ENCODE measurements around the gene SMIM33. TPM values are rescaled to one million over a fixed set of nuclear protein-coding genes. Genes with fewer than 3 reads are reported as not detected.
A peak's percentile ranks its signal among the peaks of the same experiment; 100 is the strongest.
"Not testable (repeated sequence)": the region's sequence is repeated elsewhere in the genome, so short reads cannot be mapped to it uniquely, and the experiment has no call there.

Gene SMIM33
- polyA plus RNA-seq (2012; ENCODE audit: low read depth, missing spikeins): not detected

- DNase-seq (ENCODE audit: insufficient read length, low spot score) (no peak), FAIRE-seq (peak; percentile 9)
Measured at GRCh38 chr5:139470821-139471300, at the start of gene SMIM33. Gene SMIM33 (plus strand): TSS chr5:139471004. CDS start chr5:139471122, 118 bp downstream.

DNA sequence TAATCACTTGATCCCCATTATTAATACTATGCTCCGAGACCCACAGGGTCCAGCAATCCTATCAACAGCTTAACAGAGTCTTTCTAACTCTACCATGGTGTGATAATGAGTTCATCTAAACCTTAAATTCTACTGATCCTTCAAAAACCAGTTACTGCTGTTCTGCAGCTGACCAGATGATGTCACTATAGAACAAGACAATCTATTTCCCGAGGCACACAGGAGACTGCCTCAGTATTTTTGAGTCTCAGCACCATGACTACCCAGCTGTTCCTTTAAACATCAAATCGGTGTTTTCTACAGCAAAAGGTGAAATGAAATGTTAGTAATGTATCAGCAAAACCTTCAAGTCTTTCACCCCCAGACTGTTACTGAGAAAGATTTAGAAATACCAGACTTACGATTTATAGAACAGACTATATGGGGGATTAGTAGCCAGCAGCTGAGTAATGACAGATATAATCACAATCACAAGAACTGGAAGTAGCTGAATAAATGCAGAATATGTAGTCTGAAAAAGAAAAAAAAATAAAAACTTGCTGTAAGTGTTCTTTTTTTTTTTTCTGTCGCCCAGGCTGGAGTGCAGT is 48.4 kb upstream of the SMIM33 start:
- TF ChIP-seq TAF1 (IDR thresholded peaks at IDR 0.05; ENCODE audit: low read depth, low read length) (no peak), POLR2AphosphoS5 (IDR thresholded peaks at IDR 0.05; ENCODE audit: low read depth, low read length) (no peak)
- FAIRE-seq (peak; percentile 88), DNase-seq (ENCODE audit: insufficient read length, low spot score) (peak; percentile 64)

More at GRCh38 chr5:139470821-139471300, at the start of gene SMIM33:
- TF ChIP-seq POLR2A (IDR thresholded peaks at IDR 0.05; ENCODE audit: low read depth, low read length) (no peak), TAF1 (IDR thresholded peaks at IDR 0.05; ENCODE audit: low read depth, low read length) (no peak), SPI1 (IDR thresholded peaks at IDR 0.05; ENCODE audit: low read depth, low read length) (no peak), POLR2AphosphoS5 (IDR thresholded peaks at IDR 0.05; ENCODE audit: low read depth, low read length) (no peak), POU2F2 (IDR thresholded peaks at IDR 0.05; ENCODE audit: low read depth, low read length) (no peak), PAX5 (IDR thresholded peaks at IDR 0.05; ENCODE audit: insufficient read depth, low read length, severe bottlenecking) (no peak)

GRCh38 chr5:139425497-139425896 is 45.3 kb upstream of the SMIM33 start:
- FAIRE-seq (no peak), DNase-seq (ENCODE audit: insufficient read length, low spot score) (no peak)
- TF ChIP-seq POU2F2 (IDR thresholded peaks at IDR 0.05; ENCODE audit: low read depth, low read length) (no peak), SPI1 (IDR thresholded peaks at IDR 0.05; ENCODE audit: low read depth, low read length) (no peak), TAF1 (IDR thresholded peaks at IDR 0.05; ENCODE audit: low read depth, low read length) (no peak), POLR2A (IDR thresholded peaks at IDR 0.05; ENCODE audit: low read depth, low read length) (no peak), PAX5 (IDR thresholded peaks at IDR 0.05; ENCODE audit: insufficient read depth, low read length, severe bottlenecking) (no peak), POLR2AphosphoS5 (IDR thresholded peaks at IDR 0.05; ENCODE audit: low read depth, low read length) (no peak)

GRCh38 chr5:139426203-139426885 is 44.5 kb upstream of the SMIM33 start:
- DNase-seq (ENCODE audit: insufficient read length, low spot score) (no peak), FAIRE-seq (no peak)

DNA sequence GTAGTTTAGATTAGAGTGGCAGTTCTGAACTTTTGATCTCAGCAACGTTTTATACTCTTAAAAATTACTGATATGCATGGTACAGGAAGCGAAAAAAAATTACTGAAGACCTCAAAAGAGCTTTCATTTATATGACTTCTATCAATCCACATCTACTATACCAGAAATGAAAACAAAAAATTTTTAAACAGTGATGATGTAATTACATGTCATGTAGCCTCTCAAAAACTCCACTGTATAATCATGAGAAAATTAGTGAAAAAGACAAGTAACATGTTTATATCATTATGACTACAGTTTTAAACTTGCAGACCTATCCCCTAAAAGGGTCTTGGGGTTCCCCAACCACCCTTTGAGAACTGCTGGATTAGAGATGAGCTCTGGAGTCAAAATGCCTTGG is 40.8 kb upstream of the SMIM33 start:
- no peak for FAIRE-seq
- no peak for DNase-seq (ENCODE audit: insufficient read length, low spot score)
- no peak for TF ChIP-seq POLR2A (IDR thresholded peaks at IDR 0.05; ENCODE audit: low read depth, low read length)
- no peak for TF ChIP-seq SPI1 (IDR thresholded peaks at IDR 0.05; ENCODE audit: low read depth, low read length)
- no peak for TF ChIP-seq POLR2AphosphoS5 (IDR thresholded peaks at IDR 0.05; ENCODE audit: low read depth, low read length)
- no peak for TF ChIP-seq PAX5 (IDR thresholded peaks at IDR 0.05; ENCODE audit: insufficient read depth, low read length, severe bottlenecking)
- no peak for TF ChIP-seq TAF1 (IDR thresholded peaks at IDR 0.05; ENCODE audit: low read depth, low read length)
- TF ChIP-seq POU2F2 (IDR thresholded peaks at IDR 0.05; ENCODE audit: low read depth, low read length): no peak

More at GRCh38 chr5:139426203-139426885, 44.5 kb upstream of the SMIM33 start:
- TF ChIP-seq POLR2AphosphoS5 (IDR thresholded peaks at IDR 0.05; ENCODE audit: low read depth, low read length) (no peak), PAX5 (IDR thresholded peaks at IDR 0.05; ENCODE audit: insufficient read depth, low read length, severe bottlenecking) (no peak), SPI1 (IDR thresholded peaks at IDR 0.05; ENCODE audit: low read depth, low read length) (no peak), POLR2A (IDR thresholded peaks at IDR 0.05; ENCODE audit: low read depth, low read length) (no peak), POU2F2 (IDR thresholded peaks at IDR 0.05; ENCODE audit: low read depth, low read length) (no peak), TAF1 (IDR thresholded peaks at IDR 0.05; ENCODE audit: low read depth, low read length) (no peak)

DNA sequence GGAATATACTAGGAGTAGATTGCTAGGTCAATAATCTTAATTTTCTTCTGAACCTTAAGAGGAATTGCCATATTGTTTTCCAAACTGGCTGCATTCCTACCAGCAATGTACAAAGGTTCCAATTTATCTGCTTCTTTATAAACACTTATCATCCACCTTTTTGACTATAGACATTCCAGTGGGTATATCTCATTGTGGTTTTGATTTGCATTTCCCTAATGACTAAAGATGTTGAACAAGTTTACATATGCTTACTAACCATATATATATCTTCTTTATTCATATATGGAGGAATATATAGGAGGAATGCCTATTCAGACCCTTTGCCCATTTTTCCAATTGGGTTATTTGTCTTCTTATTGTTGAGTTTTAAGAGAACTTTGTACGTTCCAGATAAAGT is 39.1 kb upstream of the SMIM33 start:
- TF ChIP-seq POLR2AphosphoS5 (IDR thresholded peaks at IDR 0.05; ENCODE audit: low read depth, low read length): no peak
- no peak for TF ChIP-seq POLR2A (IDR thresholded peaks at IDR 0.05; ENCODE audit: low read depth, low read length)
- no peak for TF ChIP-seq TAF1 (IDR thresholded peaks at IDR 0.05; ENCODE audit: low read depth, low read length)
- TF ChIP-seq SPI1 (IDR thresholded peaks at IDR 0.05; ENCODE audit: low read depth, low read length): no peak
- no peak for TF ChIP-seq PAX5 (IDR thresholded peaks at IDR 0.05; ENCODE audit: insufficient read depth, low read length, severe bottlenecking)
- no peak for TF ChIP-seq POU2F2 (IDR thresholded peaks at IDR 0.05; ENCODE audit: low read depth, low read length)
- FAIRE-seq: no peak
- no peak for DNase-seq (ENCODE audit: insufficient read length, low spot score)

GRCh38 chr5:139435676-139436075 is 35.1 kb upstream of the SMIM33 start:
- TF ChIP-seq SPI1 (IDR thresholded peaks at IDR 0.05; ENCODE audit: low read depth, low read length) (no peak), POLR2AphosphoS5 (IDR thresholded peaks at IDR 0.05; ENCODE audit: low read depth, low read length) (no peak), PAX5 (IDR thresholded peaks at IDR 0.05; ENCODE audit: insufficient read depth, low read length, severe bottlenecking) (no peak), TAF1 (IDR thresholded peaks at IDR 0.05; ENCODE audit: low read depth, low read length) (no peak), POU2F2 (IDR thresholded peaks at IDR 0.05; ENCODE audit: low read depth, low read length) (no peak), POLR2A (IDR thresholded peaks at IDR 0.05; ENCODE audit: low read depth, low read length) (no peak)
- DNase-seq (ENCODE audit: insufficient read length, low spot score) (no peak), FAIRE-seq (no peak)

DNA sequence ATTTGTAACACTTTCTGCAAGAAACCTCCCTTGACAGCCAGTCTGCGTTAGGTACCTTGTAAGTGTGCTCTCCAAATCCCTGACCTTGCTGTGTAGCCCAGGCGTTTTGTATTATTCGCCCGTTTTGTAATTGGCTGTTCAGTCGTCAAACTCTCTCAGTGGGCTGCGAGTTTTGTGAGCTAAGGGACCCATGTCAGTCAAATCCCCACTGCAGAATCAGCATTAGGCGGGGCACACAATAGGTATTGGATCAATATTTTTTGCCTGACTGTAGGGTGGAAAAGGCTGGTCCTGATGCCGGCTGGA is 32.1 kb upstream of the SMIM33 start:
- no peak for FAIRE-seq
- no peak for DNase-seq (ENCODE audit: insufficient read length, low spot score)
- TF ChIP-seq PAX5 (IDR thresholded peaks at IDR 0.05; ENCODE audit: insufficient read depth, low read length, severe bottlenecking) (no peak), TAF1 (IDR thresholded peaks at IDR 0.05; ENCODE audit: low read depth, low read length) (no peak), POLR2A (IDR thresholded peaks at IDR 0.05; ENCODE audit: low read depth, low read length) (no peak), POU2F2 (IDR thresholded peaks at IDR 0.05; ENCODE audit: low read depth, low read length) (no peak), SPI1 (IDR thresholded peaks at IDR 0.05; ENCODE audit: low read depth, low read length) (no peak), POLR2AphosphoS5 (IDR thresholded peaks at IDR 0.05; ENCODE audit: low read depth, low read length) (no peak)

DNA sequence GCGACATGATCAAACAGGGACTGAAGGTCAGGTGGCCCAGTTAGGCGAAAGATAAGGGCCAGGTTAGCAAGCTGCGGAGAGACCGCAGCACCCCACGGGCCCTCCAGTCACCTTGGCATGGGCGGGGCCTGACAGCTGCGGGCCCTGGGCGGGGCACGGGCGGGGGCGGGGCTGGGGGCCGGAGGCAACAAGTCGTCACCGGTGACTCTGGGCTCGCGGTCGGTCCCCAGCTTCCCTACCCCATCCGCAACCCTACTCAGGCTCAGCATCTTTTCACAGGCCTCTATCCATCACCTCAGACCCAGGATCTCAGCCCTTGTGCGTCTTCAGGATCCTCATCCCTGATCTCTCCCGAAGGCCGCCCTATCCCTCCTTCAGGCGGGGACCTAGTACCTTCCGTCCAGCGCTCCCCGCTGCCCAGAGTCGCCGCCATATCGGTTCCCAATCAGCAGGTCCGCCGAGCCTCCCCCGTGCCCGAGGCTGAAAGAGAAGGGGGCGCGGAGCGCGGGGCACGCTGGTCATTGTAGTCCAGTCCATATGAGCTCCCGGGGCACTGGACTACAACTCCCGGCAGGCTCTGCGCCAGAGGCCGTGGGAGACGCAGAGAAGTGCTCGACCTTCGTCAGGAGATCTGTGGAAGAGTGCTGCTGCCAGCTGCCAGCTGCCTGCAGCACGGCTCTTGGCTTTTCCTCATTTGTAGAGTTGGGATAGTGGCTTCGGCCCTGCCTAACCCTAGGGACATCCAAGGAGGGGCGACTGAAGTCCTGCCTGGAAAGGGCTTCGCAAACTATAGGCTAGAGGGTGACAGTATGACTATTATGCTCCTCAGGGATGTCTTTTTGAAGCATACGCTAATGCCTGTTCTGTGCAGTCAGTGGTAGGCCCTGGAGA is 31.5 kb upstream of the SMIM33 start, which contains the start of gene DNAJC18:
DNAJC18 (minus strand) TSS at position 513 of the 891 bp plus-strand sequence; CDS start at position 433, 80 bp downstream.
- peak; percentile 85 for DNase-seq (ENCODE audit: insufficient read length, low spot score)
- FAIRE-seq: peak; percentile 95

GRCh38 chr5:139440416-139440815 is 30.4 kb upstream of the SMIM33 start:
- DNase-seq (ENCODE audit: insufficient read length, low spot score); FAIRE-seq: not testable (repeated sequence)

More for the DNA sequence above, 31.5 kb upstream of the SMIM33 start, which contains the start of gene DNAJC18:
- TF ChIP-seq POLR2A (IDR thresholded peaks at IDR 0.05; ENCODE audit: low read depth, low read length): peak; percentile 58; the same call in 1 of the 2 replicates
- peak; percentile 61; the same call in 1 of the 2 replicates for TF ChIP-seq POLR2AphosphoS5 (IDR thresholded peaks at IDR 0.05; ENCODE audit: low read depth, low read length)
- 0 out of 2 replicates have a peak, but pooled peaks have one; percentile 43 for TF ChIP-seq POU2F2 (IDR thresholded peaks at IDR 0.05; ENCODE audit: low read depth, low read length)
- no peak for TF ChIP-seq SPI1 (IDR thresholded peaks at IDR 0.05; ENCODE audit: low read depth, low read length)
- TF ChIP-seq PAX5 (IDR thresholded peaks at IDR 0.05; ENCODE audit: insufficient read depth, low read length, severe bottlenecking): no peak
- TF ChIP-seq TAF1 (IDR thresholded peaks at IDR 0.05; ENCODE audit: low read depth, low read length): peak; percentile 59; the same call in 1 of the 2 replicates
